Measurements from ENCODE around the gene BRD9.

BRD9 gene

DNA sequence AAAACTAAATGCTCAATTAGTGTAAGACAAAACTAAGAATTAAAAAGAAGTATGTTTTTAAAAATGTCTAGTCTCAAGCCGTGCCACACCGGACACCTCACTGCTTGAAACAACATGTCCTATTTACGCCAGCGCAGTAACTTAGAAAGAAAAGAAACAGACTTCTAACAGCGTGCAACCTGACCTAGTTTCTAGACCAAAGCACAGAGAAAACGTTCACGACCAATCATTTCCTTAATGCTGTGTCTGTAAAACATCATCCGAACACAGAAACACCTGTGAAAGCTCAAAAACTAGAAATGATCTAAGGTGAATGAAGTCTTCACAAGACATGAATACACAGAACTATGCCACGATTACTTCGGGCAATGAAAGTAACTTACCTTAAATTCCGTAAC lies 4.0 kb downstream of the BRD9 start:
- no peak overlapping the region for H3K4me3 ChIP-seq (ENCODE audit: low read depth, low read length)
- no peak for DNase-seq (ENCODE audit: low read depth)
- TF ChIP-seq, protein P1, sequence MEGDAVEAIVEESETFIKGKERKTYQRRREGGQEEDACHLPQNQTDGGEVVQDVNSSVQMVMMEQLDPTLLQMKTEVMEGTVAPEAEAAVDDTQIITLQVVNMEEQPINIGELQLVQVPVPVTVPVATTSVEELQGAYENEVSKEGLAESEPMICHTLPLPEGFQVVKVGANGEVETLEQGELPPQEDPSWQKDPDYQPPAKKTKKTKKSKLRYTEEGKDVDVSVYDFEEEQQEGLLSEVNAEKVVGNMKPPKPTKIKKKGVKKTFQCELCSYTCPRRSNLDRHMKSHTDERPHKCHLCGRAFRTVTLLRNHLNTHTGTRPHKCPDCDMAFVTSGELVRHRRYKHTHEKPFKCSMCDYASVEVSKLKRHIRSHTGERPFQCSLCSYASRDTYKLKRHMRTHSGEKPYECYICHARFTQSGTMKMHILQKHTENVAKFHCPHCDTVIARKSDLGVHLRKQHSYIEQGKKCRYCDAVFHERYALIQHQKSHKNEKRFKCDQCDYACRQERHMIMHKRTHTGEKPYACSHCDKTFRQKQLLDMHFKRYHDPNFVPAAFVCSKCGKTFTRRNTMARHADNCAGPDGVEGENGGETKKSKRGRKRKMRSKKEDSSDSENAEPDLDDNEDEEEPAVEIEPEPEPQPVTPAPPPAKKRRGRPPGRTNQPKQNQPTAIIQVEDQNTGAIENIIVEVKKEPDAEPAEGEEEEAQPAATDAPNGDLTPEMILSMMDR (IDR thresholded peaks at IDR 0.05; ENCODE audit: control insufficient read depth, extremely low read depth, insufficient read depth) = no peak

DNA sequence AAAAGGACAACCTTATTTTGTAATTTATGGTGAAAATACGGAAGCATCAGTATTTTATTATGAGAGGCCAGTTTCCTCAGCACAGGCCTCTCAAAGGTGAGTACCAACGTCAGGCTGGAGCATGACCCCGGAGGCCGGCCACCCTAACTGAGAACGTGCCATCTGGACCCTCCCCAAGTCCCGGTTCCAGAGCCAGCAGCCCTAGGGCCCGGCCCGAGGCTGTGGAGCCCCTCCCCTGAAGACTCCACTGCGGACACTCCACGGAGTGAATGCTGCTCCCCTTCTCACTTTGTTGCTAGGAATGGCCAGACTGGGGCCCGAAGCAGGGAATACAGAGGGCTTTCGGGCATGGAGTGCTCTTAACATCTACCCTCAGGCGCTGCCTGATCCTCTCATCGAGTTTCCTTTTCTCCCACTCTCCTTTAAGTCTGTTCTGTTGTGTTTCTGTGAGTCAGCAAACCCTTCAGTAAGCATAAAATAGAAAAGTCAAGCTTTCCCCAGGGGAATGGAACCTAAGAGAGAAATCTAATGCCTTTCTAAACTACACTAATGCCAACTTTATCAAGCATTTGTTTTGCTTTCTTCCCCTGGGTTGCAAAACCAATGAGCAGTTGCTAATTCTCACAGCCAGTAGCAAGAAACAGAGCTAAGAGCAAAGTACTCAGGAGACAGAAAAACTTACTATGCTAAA lies 4.5 kb downstream of the BRD9 start:
- TF ChIP-seq, protein P1 (IDR thresholded peaks at IDR 0.05; ENCODE audit: control insufficient read depth, extremely low read depth, insufficient read depth) = no peak
- DNase-seq (ENCODE audit: low read depth) = no peak
- no peak overlapping the region for H3K4me3 ChIP-seq (ENCODE audit: low read depth, low read length)

DNA sequence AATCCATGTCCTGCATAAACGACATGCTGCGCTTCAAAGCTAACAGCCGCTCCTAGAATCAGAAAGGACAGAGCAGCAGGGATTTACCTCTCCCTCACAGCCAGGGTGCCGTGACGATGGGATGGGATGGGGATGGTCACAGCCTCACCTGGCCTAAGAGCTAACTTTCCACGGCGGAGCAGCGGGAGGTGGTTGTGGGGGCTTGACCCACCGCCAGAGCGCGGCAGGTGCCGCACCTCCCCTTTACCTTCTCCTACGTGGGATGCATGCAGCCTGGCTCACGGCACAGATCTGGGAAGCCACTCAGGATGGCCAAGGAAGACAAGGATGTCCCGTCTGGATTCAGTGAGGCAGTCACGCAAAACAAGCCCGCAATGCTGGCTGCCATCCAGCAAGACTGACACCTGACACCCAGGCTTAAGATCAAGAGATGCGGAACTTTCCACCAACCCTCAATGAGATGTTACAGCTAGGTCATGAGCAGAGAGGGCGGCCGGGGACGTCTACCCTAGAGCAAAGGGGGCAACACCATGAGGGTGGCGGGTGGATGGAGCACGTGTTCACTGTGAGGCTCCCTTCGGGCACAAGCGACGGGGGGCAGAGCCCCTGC lies 5.8 kb downstream of the BRD9 start:
- no peak for DNase-seq (ENCODE audit: low read depth)
- TF ChIP-seq, protein P1 (IDR thresholded peaks at IDR 0.05; ENCODE audit: control insufficient read depth, extremely low read depth, insufficient read depth) = no peak
- H3K4me3 ChIP-seq (ENCODE audit: low read depth, low read length) = no peak overlapping the region

DNA sequence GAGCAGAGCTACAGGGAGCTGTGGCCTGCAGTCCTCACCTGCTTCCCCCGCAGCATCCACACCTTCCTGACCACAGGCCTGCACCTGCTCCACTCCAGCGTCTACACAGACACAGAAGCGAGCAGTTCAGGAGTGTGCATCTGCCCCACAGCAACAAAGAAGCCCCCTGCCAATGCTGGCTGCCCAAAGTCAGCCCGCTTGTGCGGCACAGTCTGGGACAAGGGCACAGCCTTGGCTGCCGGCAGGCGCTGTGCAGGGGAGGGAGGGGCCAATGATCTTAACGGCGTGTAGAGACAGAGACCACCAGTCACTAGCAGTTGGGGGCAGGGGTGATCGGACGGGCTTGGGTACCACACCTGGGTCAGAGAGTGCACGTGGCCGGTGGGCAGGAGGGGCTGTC lies 6.6 kb downstream of the BRD9 start:
- TF ChIP-seq, protein P1 (IDR thresholded peaks at IDR 0.05; ENCODE audit: control insufficient read depth, extremely low read depth, insufficient read depth) = no peak
- H3K4me3 ChIP-seq (ENCODE audit: low read depth, low read length) = no peak overlapping the region
- no peak for DNase-seq (ENCODE audit: low read depth)

DNA sequence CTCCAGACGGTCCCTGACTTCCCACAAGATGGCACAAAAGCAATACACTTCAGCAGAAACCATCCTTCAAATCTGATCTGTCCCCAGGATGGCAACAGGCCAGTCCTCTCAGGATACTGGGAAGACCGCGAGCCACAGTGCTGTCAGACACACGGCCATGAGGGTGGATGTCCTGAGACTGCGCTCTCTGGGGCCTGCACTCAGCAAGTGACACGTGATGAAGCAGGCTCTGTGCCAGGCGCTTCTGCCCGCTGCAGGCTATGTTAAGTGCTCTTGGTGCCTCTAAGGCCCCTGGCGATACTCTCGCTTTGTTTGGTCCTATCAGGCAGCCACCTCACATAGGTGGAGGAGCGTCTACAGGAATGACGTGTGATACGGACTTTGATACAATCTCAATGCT lies 7.1 kb downstream of the BRD9 start:
- no peak overlapping the region for H3K4me3 ChIP-seq (ENCODE audit: low read depth, low read length)
- TF ChIP-seq, protein P1 (IDR thresholded peaks at IDR 0.05; ENCODE audit: control insufficient read depth, extremely low read depth, insufficient read depth) = no peak
- DNase-seq (ENCODE audit: low read depth) = no peak

DNA sequence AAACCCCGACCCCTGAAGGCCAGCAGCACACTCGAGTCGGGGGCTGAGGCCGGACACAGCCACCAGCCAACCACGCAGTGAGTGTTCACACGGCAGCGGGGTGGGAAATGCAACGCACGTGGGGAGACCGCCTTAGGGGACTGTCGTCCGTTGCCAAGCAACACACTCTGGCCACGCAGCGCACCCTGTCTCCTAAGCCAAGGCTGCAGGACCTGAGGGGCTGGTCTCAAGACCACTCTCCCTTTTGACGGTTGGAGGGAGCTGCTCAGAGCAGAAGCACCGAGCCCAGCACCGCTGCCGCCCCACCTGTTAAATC lies 7.5 kb downstream of the BRD9 start:
- TF ChIP-seq, protein P1 (IDR thresholded peaks at IDR 0.05; ENCODE audit: control insufficient read depth, extremely low read depth, insufficient read depth) = no peak
- no peak overlapping the region for H3K4me3 ChIP-seq (ENCODE audit: low read depth, low read length)
- DNase-seq (ENCODE audit: low read depth) = no peak

Data from LNCaP clone FGC (cell line).